ENCODE measurements around the gene FUT1. TPM values are rescaled to one million over a fixed set of nuclear protein-coding genes. Genes with fewer than 3 reads are reported as not detected.

The FUT1 gene
- total RNA-seq, 1 experiment from 2014 or later: 14.1 TPM

- ATAC-seq: peak; percentile 7; the same call in 1 of the 2 replicates
- Histone ChIP-seq H3K27ac (ENCODE audit: low read depth, low read length) (peak overlapping the region; percentile 26), H3K9me2 (ENCODE audit: insufficient read depth) (no peaks in the 10 kb centered on the region), H3K79me2 (ENCODE audit: insufficient read depth, low read length) (no peaks in the 10 kb centered on the region), H3K27me3 (ENCODE audit: insufficient read depth, low read length) (no peaks in the 10 kb centered on the region), H3K9ac (ENCODE audit: low read length) (no peak overlapping the region), H2AFZ (ENCODE audit: low read depth, low read length, poor library complexity, severe bottlenecking) (no peak overlapping the region), H3K4me2 (ENCODE audit: low read length) (peak overlapping the region; percentile 59; the same call in 1 of the 2 replicates), H4K20me1 (ENCODE audit: insufficient read depth) (no peaks in the 10 kb centered on the region), H3K4me1 (ENCODE audit: control insufficient read depth in 1 of 2, insufficient read depth in 2 of 2, low read length in 2 of 2) (peaks cover 0 to 11% of the 10 kb centered on the region in 2 experiments; a peak in 1 of 4 replicates), H3K4me3 (replicated peaks in 1 of 2; ENCODE audit: low read depth in 1 of 2, low read length in 2 of 2) (no peak overlapping the region), H3K9me3 (ENCODE audit: control insufficient read depth in 1 of 2, insufficient read depth in 1 of 2, low read depth in 1 of 2, low read length in 2 of 2) (no peaks in the 10 kb centered on the region), H3K36me3 (ENCODE audit: control insufficient read depth in 1 of 2, insufficient read depth in 2 of 2, low read length in 2 of 2) (no peaks in the 10 kb centered on the region)
- ChIA-PET POLR2A (interaction anchor here (0.7 to 1.7 kb wide), 4 partner anchors 15 to 76 kb away, joined by 3 to 7 read pairs (median 5); partner anchors contain the start of genes BCAT2 and PPP1R15A), RAD21 (ENCODE audit: low non-redundant PET in 1 of 2, low total read pairs in 2 of 2, uncharacterized antibody in 2 of 2, unreplicated experiment in 2 of 2) (interaction anchor here (0.5 to 1.4 kb wide), 11 partner anchors 15 to 429 kb away, joined by 3 to 6 read pairs (median 3); partner anchors contain the start of genes HSD17B14 (in 2 of the 2), BCAT2 (in 1 of the 2), GYS1 (in 1 of the 2) and RUVBL2 (in 1 of the 2)), CTCF (interaction anchor here (0.6 to 3.0 kb wide), 30 partner anchors 10 to 403 kb away, joined by 3 to 38 read pairs (median 4); partner anchors contain the start of genes BCAT2, CA11, GYS1 and HSD17B14)
- no TSS peak for BruUV-seq (replicated peaks)
- intact Hi-C loops (cut with micrococcal nuclease): loop anchor here (1.0 kb wide), 1 partner anchor 40 kb away; no protein-coding TSS in a partner anchor
- DNase-seq (ENCODE audit: low read depth, low spot score): no peak
- TF ChIP-seq ELF1 (IDR thresholded peaks at IDR 0.05; ENCODE audit: borderline replicate concordance, low read depth): no peak
- TF ChIP-seq ZNF274 (IDR thresholded peaks at IDR 0.05; ENCODE audit: low read depth, low read length): no peak
- no peak for TF ChIP-seq FOSL1 (IDR thresholded peaks at IDR 0.05; ENCODE audit: low read depth)
- no peak for TF ChIP-seq RAD21 (IDR thresholded peaks at IDR 0.05; ENCODE audit: low read depth)
- no peak for TF ChIP-seq SRF (IDR thresholded peaks at IDR 0.05; ENCODE audit: low read depth)
- TF ChIP-seq TCF7L2 (IDR thresholded peaks at IDR 0.05; ENCODE audit: borderline replicate concordance, extremely low read depth, insufficient read depth, insufficient read length): no peak
- TF ChIP-seq EZH2phosphoT487 (IDR thresholded peaks at IDR 0.05; ENCODE audit: borderline replicate concordance): no peak
- TF ChIP-seq POLR2A (IDR thresholded peaks at IDR 0.05; ENCODE audit: borderline replicate concordance, extremely low read depth, insufficient read depth, insufficient read length): no peak
- no peak for TF ChIP-seq ZFX (IDR thresholded peaks at IDR 0.05)
Observed at GRCh38 chr19:48795685-48796070, 43.2 kb upstream of the FUT1 start.

Data from HCT116 (cell line).